Activated naive CD8-positive, alpha-beta T cell treated with anti-CD3 and anti-CD28 coated beads, Interleukin-2, amount 50 U/mL, for 24 hours (primary cell): ENCODE results near the gene FHIP2A.
A peak's percentile ranks its signal among the peaks of the same experiment; 100 is the strongest.
"Not testable (repeated sequence)": the region's sequence is repeated elsewhere in the genome, so short reads cannot be mapped to it uniquely, and the experiment has no call there.

Experiments
- ATAC-seq: fragments of 150-1000 bp; cut with Tn5 transposase; one replicate; pipeline ENCODE4 v1.10.0; 2021
- DNase-seq: peaks from one replicate; pipeline ENCODE4 v3.0.0; 2021
- H3K27ac Mint-ChIP-seq: one replicate; pipeline ENCODE4 v1.8.0; 2021; ENCODE audit warnings: mild to moderate bottlenecking, mixed read lengths
- H3K27me3 Mint-ChIP-seq: one replicate; pipeline ENCODE4 v1.8.0; 2021; ENCODE audit warnings: mixed read lengths
- H3K36me3 Mint-ChIP-seq: one replicate; pipeline ENCODE4 v1.8.0; 2021; ENCODE audit warnings: low read depth, mixed read lengths
- H3K4me1 Mint-ChIP-seq: one replicate; pipeline ENCODE4 v1.8.0; 2021; ENCODE audit warnings: mixed read lengths
- H3K4me3 Mint-ChIP-seq: one replicate; pipeline ENCODE4 v1.8.0; 2021; ENCODE audit warnings: mild to moderate bottlenecking, moderate library complexity, mixed read lengths
- H3K9me3 Mint-ChIP-seq: one replicate; pipeline ENCODE4 v1.8.0; 2021; ENCODE audit warnings: mixed read lengths

The FHIP2A gene

DNA sequence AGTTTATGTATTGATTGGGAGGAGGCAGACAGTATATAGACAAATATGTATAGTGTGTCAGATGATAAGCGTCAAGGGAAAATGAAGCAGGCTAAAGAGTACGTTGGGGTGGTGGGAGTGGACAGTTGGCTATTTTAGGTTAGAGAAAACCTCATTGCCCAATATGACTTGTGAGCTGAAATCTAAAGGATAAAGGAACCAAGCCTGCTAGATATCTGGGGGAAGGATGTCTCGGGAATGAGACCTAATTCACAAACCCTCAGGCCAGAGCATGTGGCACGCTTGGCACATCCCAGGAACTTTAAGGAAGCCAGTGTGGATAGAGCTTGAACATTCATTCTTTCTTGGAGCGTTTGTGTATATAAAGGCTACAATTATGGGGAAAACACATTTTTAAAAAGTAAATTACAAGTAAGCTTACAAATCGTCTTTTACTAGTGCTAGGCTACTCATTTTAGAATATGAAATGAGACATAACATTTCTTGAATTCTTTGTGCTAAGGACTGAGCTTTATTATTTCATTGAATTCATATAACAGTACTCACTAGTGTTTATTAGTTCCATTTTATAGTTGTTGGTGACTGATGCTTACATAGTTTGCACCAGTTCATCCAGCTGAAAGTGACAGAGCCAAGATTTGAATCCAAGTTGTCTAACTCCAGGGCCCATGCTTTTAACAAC, 9.7 kb downstream of the FHIP2A start:
- Mint-ChIP-seq H3K36me3 (peaks cover 16% of the 10 kb centered on the region), H3K27me3 (no peaks in the 10 kb centered on the region), H3K27ac (no peak overlapping the region), H3K4me1 (peaks cover 20% of the 10 kb centered on the region), H3K4me3 (no peak overlapping the region), H3K9me3 (no peaks in the 10 kb centered on the region)
- DNase-seq (no peak), ATAC-seq (no peak)

DNA sequence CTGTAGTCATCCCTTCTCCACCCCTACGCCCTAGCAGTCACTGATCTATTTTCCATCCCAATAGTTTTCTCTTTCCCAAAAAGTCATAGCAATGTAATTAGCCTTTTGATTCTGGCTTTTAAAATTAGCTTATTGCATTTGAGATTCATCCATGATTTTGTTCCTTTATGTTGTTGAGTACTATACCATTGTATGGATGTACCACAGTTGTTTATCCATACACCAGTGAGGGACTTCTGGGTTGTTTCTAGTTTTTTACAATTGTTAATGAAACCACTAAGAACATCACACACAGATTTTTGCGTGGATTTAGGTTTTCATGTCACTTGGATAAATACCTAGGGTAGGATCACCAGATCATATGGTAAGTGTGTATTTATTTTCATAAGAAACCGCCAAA, 16.1 kb downstream of the FHIP2A start:
- no peak overlapping the region for H3K4me3 Mint-ChIP-seq
- H3K27me3 Mint-ChIP-seq = no peaks in the 10 kb centered on the region
- H3K9me3 Mint-ChIP-seq = no peaks in the 10 kb centered on the region
- no peaks in the 10 kb centered on the region for H3K4me1 Mint-ChIP-seq
- no peak for ATAC-seq
- no peak for DNase-seq
- no peak overlapping the region for H3K27ac Mint-ChIP-seq
- peaks cover 31% of the 10 kb centered on the region for H3K36me3 Mint-ChIP-seq

DNA sequence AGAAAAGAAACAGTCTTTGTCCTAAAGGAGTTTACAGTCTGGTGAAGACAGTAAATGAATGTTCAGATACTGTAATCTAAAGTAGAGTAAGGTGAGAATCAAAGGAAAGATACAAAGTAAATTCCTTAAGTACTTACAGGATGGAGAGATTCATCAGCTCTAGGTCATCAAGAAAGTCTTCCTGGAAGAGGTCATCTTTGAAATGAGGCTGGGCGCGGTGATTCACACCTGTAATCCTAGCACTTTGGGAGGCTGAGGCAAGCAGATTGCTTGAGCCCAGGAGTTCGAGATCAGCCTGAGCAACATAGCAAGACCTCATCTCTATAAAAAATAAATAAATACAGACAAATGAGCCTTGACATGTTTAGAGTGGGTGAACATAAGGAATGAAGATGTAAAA, 18.3 kb downstream of the FHIP2A start:
- Mint-ChIP-seq H3K4me1 (no peaks in the 10 kb centered on the region), H3K36me3 (peaks cover 32% of the 10 kb centered on the region), H3K4me3 (no peak overlapping the region), H3K27me3 (no peaks in the 10 kb centered on the region), H3K9me3 (no peaks in the 10 kb centered on the region), H3K27ac (no peak overlapping the region)
- ATAC-seq = no peak
- no peak for DNase-seq

- Mint-ChIP-seq H3K36me3 (peaks cover 56% of the 10 kb centered on the region), H3K4me1 (peaks cover 13% of the 10 kb centered on the region), H3K9me3 (no peaks in the 10 kb centered on the region), H3K27ac (no peak overlapping the region), H3K4me3 (no peak overlapping the region), H3K27me3 (no peaks in the 10 kb centered on the region)
- DNase-seq (no peak), ATAC-seq (no peak)
These were observed 24.6 kb downstream of the FHIP2A start for GRCh38 chr10:114845978-114846693.

- ATAC-seq, H3K4me3 Mint-ChIP-seq, H3K27me3 Mint-ChIP-seq, H3K9me3 Mint-ChIP-seq, DNase-seq, H3K27ac Mint-ChIP-seq: not testable (repeated sequence)
- Mint-ChIP-seq H3K4me1 (peaks cover 13% of the 10 kb centered on the region), H3K36me3 (peaks cover 56% of the 10 kb centered on the region)
These were observed 25.9 kb downstream of the FHIP2A start for GRCh38 chr10:114847517-114847916.

DNA sequence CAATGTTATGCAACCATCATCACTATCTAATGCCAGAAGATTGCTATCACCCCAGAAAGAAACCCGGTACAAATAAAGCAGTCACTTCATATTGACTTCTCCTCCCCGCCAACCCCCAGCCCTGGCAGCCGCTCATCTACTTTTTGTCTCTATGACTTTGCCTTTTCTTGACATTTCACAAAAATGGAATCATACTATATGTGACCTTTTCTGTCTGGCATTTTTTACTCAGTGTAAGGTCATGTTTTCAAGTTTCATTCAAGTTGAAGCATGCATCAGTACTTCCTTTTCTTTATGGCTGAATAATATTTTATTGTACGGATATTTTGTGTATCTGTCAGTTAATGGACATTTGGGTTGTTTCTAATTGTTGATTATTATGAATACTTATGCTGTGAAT, 28.1 kb downstream of the FHIP2A start:
- ATAC-seq = peak; percentile 43
- Mint-ChIP-seq H3K27me3 (no peaks in the 10 kb centered on the region), H3K9me3 (no peaks in the 10 kb centered on the region), H3K27ac (no peak overlapping the region), H3K4me3 (no peak overlapping the region), H3K36me3 (peaks cover 50% of the 10 kb centered on the region), H3K4me1 (peaks cover 13% of the 10 kb centered on the region)
- DNase-seq = no peak

DNA sequence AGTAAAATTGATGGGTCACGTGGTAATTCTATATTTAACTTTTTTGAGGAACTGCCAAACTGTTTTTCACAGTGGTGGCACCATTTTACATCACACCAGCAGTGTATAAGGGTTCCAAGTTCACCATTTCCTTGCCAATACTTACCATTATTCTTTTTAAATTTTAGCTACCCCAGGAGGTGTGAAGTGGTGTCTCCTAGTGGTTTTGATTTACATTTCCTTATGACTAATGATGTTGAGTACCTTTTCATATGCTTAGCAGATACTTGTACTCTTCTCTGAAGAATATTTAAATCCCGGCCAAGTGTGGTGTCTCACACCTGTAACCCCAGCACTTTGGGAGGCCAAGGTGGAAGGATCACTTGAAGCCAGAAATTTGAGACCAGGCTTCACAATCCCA, 28.5 kb downstream of the FHIP2A start:
- H3K36me3 Mint-ChIP-seq = peaks cover 50% of the 10 kb centered on the region
- peak; percentile 81 for ATAC-seq
- H3K27ac Mint-ChIP-seq = no peak overlapping the region
- H3K9me3 Mint-ChIP-seq = no peaks in the 10 kb centered on the region
- peaks cover 13% of the 10 kb centered on the region for H3K4me1 Mint-ChIP-seq
- H3K27me3 Mint-ChIP-seq = no peaks in the 10 kb centered on the region
- no peak for DNase-seq
- H3K4me3 Mint-ChIP-seq = no peak overlapping the region

DNA sequence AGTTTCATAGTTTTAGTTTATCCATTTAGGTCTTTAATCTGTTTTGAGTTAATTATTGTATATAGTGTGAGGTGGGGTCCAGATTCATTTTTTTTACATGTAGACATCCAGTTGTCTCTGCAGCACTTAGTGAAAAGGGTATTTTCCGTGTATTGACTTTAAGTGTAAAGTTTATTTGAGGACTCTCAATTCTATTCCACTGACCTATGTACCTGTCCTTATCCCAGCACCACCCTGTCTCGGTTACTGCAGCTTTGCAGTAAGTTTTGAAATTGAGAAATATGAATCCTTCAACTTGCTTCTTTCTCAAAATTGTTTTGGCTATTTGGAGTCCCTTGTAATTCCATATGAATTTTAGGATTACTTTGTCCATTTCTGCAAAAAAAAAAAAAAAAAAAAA, 29.8 kb downstream of the FHIP2A start:
- H3K27me3 Mint-ChIP-seq = no peaks in the 10 kb centered on the region
- DNase-seq (no peak), ATAC-seq (no peak)
- no peaks in the 10 kb centered on the region for H3K9me3 Mint-ChIP-seq
- no peak overlapping the region for H3K4me3 Mint-ChIP-seq
- peaks cover 49% of the 10 kb centered on the region for H3K36me3 Mint-ChIP-seq
- no peak overlapping the region for H3K27ac Mint-ChIP-seq
- peaks cover 9% of the 10 kb centered on the region for H3K4me1 Mint-ChIP-seq

DNA sequence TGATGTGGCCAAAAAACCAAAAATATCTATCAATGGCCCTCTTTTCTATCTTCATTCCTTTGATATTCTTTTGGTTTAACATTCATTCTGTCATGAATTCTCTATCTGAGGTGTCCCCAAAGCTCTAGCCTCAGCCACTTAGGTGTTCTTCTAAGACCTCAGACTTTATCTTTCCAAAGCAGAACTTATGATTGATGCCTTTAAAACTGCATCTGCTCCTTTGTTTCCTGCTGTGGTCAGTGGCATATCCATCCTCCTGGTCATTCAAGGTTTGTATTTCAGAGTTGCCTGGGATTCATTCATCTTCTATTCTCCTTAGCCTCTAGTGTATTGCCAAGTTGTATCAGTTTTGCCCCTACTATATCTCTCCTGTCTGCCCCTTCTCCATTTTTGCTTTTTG, 30.6 kb downstream of the FHIP2A start:
- no peak overlapping the region for H3K4me3 Mint-ChIP-seq
- DNase-seq = no peak
- H3K27me3 Mint-ChIP-seq = no peaks in the 10 kb centered on the region
- peaks cover 13% of the 10 kb centered on the region for H3K4me1 Mint-ChIP-seq
- H3K36me3 Mint-ChIP-seq = peaks cover 49% of the 10 kb centered on the region
- no peaks in the 10 kb centered on the region for H3K9me3 Mint-ChIP-seq
- ATAC-seq = no peak
- no peak overlapping the region for H3K27ac Mint-ChIP-seq

- peaks cover 43% of the 10 kb centered on the region for H3K36me3 Mint-ChIP-seq
- no peak overlapping the region for H3K4me3 Mint-ChIP-seq
- no peak for ATAC-seq
- H3K27ac Mint-ChIP-seq = no peak overlapping the region
- H3K27me3 Mint-ChIP-seq = no peaks in the 10 kb centered on the region
- no peak for DNase-seq
- no peaks in the 10 kb centered on the region for H3K9me3 Mint-ChIP-seq
- peaks cover 9% of the 10 kb centered on the region for H3K4me1 Mint-ChIP-seq
These were observed 33.3 kb downstream of the FHIP2A start for GRCh38 chr10:114854906-114855305.

DNA sequence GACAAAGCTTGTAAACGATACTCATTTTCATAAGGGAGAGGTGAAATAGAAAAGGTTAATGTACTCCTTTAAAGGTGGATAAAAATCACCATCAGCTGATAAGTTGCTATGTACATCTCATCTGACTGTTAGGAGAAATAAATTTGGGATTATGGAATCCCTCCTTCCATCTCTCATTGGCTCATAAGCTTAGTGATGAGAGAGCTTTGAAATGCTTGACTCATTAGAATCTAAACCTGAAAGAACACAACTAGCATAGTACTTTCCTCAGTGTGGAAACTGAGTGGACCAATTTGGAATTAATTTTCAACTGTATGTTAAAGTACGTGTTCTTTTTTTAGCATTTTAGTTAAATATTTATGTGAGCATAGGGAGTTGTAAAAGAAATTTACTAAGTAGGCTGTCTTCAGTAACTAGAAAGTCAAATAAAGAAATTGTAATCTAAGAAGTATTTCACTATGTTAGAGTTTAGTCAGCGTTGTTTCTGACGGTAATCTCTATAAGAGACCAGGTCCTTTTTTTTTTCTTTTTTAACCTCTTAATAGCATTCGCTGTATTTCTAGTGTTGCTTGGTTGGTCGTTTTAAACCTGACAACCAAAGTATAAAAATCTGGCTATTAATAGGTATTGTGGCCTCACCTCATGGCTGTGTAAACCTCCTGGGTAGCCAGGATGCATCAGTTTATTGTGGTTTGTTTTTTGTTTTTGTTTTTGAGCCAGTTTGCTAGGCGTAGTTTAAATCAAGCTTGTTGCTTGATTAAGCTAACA, 34.4 kb downstream of the FHIP2A start:
- ATAC-seq (no peak), DNase-seq (no peak)
- Mint-ChIP-seq H3K9me3 (no peaks in the 10 kb centered on the region), H3K36me3 (peaks cover 37% of the 10 kb centered on the region), H3K4me3 (no peak overlapping the region), H3K27ac (peak overlapping the region; percentile 60), H3K4me1 (peaks cover 6% of the 10 kb centered on the region), H3K27me3 (no peaks in the 10 kb centered on the region)

DNA sequence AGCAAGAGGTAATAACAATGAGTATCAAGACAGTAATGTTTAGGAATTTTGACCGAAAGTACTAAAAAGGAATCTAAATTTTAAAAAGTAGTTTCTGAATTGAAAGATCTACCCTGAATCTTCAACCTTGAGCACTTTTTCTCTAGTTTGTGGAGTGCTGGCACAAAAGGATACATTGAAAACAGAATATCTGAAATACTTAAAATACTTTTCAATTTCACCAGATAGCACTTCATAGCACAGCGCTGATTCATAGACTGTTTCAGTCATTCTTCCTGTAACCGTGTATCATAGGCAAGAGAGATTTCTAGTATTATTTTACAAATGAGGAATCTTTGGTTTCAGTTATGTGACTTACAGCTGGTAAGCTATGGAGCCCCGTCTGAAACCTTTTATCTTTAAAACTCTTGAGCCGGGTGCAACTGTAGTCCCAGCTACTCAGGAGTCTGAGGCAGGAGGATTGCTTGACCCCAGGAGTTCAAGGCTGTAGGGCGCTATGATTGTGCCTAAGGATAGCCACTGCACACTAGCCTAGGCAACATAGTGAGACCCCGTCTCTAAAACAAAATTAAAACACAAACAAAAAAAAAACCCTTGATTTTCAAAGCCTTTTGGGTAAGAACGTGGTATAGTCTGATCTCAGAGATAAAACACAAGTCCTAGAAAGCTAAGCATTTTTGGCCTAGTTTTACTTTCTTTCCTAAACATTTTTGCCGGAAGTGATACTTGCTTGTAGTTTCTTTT, 35.1 kb downstream of the FHIP2A start:
- no peaks in the 10 kb centered on the region for H3K9me3 Mint-ChIP-seq
- peaks cover 6% of the 10 kb centered on the region for H3K4me1 Mint-ChIP-seq
- no peaks in the 10 kb centered on the region for H3K27me3 Mint-ChIP-seq
- no peak overlapping the region for H3K4me3 Mint-ChIP-seq
- ATAC-seq (no peak), DNase-seq (no peak)
- peak overlapping the region; percentile 60 for H3K27ac Mint-ChIP-seq
- peaks cover 38% of the 10 kb centered on the region for H3K36me3 Mint-ChIP-seq

- ATAC-seq, H3K4me1 Mint-ChIP-seq, H3K27me3 Mint-ChIP-seq, H3K9me3 Mint-ChIP-seq, H3K4me3 Mint-ChIP-seq, DNase-seq: not testable (repeated sequence)
- peak overlapping the region; percentile 60 for H3K27ac Mint-ChIP-seq
- H3K36me3 Mint-ChIP-seq = peaks cover 40% of the 10 kb centered on the region
These were observed 35.6 kb downstream of the FHIP2A start for GRCh38 chr10:114857288-114857565.

DNA sequence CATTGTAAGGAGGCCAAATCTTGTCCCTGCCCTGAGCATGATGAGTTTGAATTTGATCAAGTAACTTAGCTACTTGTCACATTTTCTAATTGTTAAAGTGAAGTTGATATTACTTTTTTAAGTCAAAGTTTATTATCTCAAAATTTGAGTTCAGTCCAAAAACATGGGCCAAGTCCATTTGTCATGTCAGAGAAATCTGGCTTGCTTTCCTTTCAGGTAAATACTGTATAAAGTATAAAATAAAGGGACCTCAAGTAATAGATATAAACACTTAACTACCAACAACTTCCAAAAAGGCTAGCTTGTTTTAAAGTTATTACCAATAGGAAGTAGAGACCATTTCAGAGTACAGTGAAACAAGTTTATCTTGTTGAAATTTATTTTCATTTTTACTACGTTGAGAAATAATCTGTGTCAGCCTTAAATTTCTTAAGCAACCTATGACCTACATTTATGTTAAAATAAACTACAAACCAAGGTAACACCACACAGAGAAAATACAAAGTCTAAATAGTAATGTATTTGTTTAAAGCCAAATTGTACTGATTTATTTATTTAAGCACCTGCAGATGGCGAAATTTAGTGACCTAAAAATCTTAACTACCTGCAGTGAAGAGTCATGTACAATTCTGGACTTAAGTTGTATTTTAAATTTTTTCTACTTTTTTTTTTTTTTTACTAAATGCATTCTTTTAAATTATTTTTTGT, 36.5 kb downstream of the FHIP2A start:
- ATAC-seq (no peak), DNase-seq (no peak)
- Mint-ChIP-seq H3K4me3 (no peak overlapping the region), H3K27me3 (no peaks in the 10 kb centered on the region), H3K27ac (peak overlapping the region; percentile 60), H3K36me3 (peaks cover 40% of the 10 kb centered on the region), H3K9me3 (no peaks in the 10 kb centered on the region), H3K4me1 (peaks cover 6% of the 10 kb centered on the region)
